GM18511 (cell line): ENCODE results near the gene HACD2.

Experiments
- ATAC-seq: cut with Tn5 transposase; IDR thresholded peaks from one replicate; pipeline ENCODE4 v1.9.1; 2021; ENCODE audit warnings: mild to moderate bottlenecking, moderate library complexity; ENCODE audit not compliant: unreplicated experiment

Gene HACD2

GRCh38 chr3:123584988-123585937 lies at the start of gene HACD2:
Gene HACD2 (minus strand): TSS chr3:123585053. CDS start chr3:123585027, 26 bp downstream.
- peak; percentile 87 for ATAC-seq

DNA sequence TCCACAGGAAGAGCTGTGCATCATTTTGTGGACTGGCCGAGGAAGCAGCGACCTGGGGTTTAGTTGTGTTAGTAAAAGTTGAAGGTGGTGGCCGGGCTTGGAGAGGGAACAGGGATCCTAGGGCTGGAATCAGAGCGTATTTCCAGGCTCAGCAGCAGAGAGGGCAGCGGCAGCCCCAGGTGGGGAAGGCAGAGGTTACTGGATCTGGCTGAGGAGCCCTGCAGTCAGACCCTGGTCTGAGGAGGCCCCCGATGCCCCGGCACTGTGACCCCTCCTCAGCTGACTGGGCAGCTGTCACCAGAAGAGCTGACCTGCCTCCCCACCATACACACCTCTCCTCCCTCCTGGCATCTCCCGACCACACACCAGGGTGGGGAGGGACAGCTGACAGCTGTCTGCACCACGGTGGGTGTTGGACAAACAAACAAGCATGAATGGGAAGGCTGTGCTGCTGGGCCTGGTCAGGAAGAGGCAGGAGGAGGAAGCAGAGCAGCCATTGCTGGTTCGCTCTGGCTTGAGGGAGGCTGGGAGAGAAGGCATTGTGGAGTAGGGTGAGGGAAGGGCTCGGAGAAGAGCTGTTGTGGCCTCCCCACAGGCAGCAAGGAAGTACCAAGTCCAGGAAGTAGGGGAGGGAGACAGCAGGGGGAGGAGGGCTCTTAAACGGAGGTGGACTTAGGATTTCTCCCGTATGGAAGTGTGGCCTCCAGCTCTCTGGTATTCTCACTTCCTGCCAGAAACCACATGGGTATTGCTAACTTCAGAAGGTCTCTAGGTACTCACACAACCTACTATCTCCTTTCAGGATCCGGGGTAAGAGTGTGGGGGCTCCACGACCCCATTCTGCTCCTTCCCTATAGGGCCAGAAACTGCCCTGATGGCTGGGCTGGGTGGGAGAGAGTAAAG lies 49.5 kb upstream of the HACD2 start:
- no peak for ATAC-seq

GRCh38 chr3:123633530-123633929 lies 48.7 kb upstream of the HACD2 start:
- no peak for ATAC-seq

- no peak for ATAC-seq
Observed at GRCh38 chr3:123632161-123632655, 47.4 kb upstream of the HACD2 start.

DNA sequence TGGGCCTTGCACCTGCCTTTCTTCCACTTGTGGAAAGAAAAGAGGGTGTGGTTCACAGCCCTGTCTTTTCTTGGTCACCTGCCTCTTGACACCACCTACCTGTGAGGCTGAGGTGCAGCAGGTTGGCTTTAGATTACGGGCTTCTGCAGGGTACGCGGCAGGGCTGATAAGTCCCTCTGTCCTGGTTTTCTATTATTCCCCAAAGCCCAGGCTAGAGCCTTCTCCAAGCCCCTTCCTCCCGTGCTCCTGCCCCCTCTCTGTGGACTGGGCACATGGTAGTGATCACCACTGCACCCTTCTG lies 44.8 kb upstream of the HACD2 start:
- ATAC-seq, result no peak

GRCh38 chr3:123628996-123629746 lies 44.3 kb upstream of the HACD2 start:
- no peak for ATAC-seq

- no peak for ATAC-seq
Observed at GRCh38 chr3:123627673-123628670, 43.1 kb upstream of the HACD2 start.

DNA sequence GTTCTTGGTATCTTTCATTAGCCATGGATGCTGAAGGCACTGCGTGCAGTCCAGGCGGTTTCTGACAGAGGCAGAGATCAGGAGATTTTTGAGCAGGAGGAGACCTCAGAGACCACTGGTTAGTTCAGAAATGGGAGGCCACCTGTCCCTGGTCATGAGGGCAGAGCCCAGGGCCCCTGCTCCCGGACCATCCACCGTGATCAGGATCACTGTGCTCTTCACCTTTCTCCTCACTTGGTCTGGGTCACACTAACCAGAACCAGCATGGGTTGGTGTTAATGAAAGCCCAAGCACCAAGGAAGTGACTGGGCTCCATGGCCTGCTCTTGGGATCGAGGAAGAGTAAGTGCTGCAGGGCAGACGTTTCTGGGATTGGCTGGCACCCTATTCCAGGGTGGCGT lies 42.0 kb upstream of the HACD2 start:
- no peak for ATAC-seq

DNA sequence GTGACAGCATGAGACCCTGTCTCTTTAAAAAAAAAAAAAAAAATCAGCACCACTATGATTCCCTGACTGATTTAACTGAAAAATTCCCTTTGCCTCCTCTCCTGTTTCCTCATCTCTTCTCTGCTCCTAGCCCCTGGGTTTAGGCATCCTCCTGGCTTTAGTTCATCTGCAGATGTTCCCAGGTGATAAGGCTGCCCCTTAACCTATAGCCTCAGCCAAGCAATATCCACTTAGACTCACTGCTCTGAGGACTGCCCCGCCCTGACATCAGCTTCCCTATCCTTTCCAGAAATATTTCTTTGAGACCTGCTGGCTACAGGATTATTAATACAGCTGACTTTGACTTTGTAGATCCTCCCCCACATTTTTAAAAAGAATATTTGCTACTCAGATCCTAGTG lies 39.4 kb upstream of the HACD2 start:
- ATAC-seq, result no peak

DNA sequence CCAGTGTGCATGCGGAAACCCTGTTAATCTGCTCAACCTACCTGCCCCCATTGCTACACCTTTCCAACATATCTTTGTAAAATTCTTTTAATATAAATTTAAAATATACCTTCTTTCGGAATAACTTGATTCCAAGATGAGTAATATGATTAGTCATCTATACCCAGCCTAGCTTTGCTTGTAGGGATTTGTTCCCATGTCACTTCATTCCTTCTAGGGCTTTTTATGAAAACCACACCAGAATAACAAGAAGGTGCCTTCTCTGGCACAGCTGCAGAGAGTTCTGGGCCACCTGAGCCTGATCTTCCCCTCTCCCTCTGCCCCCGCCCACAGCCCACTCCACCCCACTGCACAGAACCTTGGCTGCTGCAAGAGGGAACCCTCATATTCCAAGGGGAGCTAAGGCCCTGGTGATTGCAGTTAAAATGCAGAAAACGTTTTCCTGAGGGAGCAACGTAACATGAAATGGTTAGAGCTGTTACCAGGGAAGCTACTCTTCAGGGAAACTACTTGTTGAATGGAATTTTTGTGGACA lies 38.6 kb upstream of the HACD2 start:
- ATAC-seq, result no peak

GRCh38 chr3:123622766-123623165 lies 37.9 kb upstream of the HACD2 start:
- no peak for ATAC-seq

GRCh38 chr3:123621850-123622189 lies 37.0 kb upstream of the HACD2 start:
- no peak for ATAC-seq

- ATAC-seq, result no peak
Observed at GRCh38 chr3:123621186-123621849, 36.5 kb upstream of the HACD2 start.

DNA sequence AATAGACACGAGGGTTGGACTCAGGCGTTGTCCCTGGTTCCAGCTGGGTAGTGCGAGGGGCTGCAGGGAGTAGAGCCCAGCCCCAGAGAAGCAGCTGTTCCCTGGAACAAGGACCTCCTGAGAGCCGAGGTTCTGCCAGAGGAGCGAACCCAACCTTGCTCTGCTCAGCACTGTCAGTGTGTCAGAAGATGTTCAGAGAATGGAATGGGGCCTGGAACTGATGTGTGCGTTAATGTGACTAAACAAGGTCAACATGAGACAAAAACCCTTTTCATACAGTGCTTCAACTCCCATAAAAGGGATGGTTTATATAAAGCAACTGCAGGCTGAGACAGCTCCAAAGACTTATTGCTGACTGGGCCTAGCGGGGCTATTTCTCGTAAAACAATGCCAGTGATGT lies 35.5 kb upstream of the HACD2 start:
- no peak for ATAC-seq

GRCh38 chr3:123618768-123619484 lies 34.1 kb upstream of the HACD2 start:
- ATAC-seq, result no peak

GRCh38 chr3:123618076-123618708 lies 33.3 kb upstream of the HACD2 start:
- no peak for ATAC-seq

DNA sequence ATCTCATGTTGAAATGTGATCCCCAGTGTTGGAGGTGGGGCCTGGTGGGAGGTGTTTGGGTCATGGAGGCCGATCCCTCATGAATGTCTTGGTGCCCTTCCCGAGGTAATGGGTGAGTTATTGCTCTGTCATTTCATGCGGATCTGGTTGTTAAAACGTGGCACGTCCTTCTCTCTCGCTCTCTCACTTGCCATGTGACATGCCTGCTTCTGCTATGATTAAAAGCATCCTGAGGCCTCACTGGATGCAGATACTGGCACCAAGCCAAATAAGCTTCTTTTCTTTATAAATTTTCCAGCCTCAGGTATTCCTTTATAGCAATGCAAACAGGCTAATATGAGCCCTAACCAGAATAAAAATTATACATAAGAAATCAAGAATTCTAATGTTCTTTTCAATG lies 31.7 kb upstream of the HACD2 start:
- no peak for ATAC-seq

DNA sequence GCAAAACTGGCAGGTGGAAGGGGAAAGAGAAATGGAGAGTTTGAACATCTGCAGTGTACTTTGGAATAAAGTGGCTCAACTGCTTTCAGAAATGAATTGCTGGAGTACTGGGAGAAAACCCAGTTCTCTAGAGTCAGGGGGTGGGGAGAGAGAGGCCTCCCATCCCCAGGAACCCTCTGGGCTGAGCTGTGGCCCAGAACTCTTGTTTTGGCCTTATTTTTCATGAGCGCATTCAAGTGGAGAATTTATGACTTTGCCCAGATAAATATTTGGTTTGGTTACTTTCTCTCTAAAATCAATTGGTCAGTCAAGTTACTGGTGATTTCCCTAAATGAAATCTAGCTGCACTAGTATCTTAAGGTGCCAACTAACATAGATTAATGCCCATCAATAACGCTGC lies 28.7 kb upstream of the HACD2 start:
- no peak for ATAC-seq
